Hematopoietic multipotent progenitor cell treated with erythropoietin and hydrocortisone succinate and interleukin-3 and kit ligand, for 15 days (in vitro differentiated cells): ENCODE measurements around the gene TSPAN18.
A peak's percentile ranks its signal among the peaks of the same experiment; 100 is the strongest.

Source experiments
- DNase-seq: peaks from one replicate; pipeline ENCODE4 v3.0.0-alpha.2; 2015; ENCODE audit warnings: low spot score

TSPAN18 gene

DNA sequence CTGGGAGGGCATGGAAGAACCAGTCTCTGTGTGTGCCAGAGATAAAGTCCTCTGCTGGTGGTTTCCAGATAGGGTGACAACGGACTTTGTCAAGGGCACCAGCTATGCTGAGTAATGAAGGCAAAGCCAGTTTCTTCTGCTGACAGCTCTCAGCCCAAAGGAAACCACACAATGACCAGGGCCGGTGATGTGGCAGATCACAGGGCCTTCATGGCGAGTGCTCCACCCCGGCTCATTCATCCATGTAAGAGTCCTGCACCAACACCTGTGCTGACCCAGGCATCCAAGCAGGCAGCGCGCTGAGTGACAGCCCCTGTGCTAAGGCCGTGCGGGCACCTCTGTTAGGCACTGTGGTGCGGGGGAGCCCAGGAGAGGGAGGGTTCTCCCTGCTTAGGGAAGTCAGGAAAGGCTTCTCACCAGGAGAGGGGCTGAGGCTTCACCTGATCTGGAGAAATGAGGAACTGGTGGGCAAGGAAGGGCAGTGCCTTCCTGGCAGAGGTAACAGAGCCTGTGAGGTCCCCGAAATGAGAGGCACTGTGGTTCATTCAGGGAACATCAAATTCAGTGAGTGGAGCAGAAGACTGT lies 190.1 kb downstream of the TSPAN18 start:
- DNase-seq = peak; percentile 87

DNA sequence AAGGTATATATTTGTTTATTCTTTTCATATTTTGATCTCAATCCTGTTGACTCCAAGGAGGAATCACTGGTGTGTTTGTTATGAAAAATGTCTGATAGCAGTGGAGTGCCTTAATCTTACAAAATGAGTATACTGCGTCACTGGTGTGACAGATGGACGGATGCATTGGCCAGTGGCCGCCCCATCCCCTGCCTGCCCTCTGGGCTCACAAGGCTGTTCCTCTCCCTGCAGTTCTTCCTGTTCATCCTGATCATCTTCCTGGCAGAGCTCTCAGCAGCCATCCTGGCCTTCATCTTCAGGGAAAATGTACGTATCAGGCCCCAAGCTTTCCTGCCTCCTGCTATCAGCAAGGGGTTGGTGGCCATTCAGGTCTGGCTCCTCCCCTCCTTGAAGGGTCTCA lies 191.0 kb downstream of the TSPAN18 start:
- DNase-seq = no peak

DNA sequence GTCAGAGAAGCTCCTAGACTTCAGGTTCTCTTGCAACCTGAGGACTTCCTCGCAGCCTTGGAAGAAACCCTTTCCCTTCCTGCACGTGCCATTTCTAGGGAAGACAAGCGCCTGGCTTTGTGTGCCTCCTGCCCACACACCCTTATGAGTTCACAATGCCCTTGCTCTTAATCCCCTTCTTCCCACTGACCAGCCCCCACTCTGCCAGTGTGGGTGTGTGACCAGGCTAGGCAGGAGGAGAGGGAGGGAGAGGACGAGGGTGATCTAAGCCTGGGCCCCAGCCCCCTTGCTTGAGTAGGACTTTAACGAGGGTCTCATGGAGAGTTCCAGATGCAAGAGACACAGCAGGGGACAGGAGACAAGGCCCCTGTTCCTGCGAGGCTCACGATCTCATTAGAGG lies 193.7 kb downstream of the TSPAN18 start:
- DNase-seq = no peak

DNA sequence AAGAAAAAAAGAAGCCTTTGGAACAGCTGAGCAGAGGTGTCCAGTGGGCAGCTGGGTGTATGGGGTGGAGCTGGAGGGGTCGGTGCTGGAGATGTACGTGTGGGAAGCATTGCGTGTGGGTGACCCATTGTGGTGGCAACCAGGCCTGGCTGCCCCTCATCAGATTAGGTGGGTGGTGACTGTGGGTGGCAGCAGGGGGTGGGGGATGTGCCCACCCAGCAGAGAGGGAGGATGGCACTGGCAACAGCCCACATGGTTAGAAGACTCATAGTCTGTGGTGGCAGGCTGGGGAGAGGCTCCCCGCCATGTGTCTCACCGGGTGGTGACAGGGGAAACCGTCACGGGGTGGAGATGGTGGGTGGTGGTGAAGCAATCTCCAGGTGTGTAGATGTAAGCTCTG lies 196.4 kb downstream of the TSPAN18 start:
- no peak for DNase-seq

DNA sequence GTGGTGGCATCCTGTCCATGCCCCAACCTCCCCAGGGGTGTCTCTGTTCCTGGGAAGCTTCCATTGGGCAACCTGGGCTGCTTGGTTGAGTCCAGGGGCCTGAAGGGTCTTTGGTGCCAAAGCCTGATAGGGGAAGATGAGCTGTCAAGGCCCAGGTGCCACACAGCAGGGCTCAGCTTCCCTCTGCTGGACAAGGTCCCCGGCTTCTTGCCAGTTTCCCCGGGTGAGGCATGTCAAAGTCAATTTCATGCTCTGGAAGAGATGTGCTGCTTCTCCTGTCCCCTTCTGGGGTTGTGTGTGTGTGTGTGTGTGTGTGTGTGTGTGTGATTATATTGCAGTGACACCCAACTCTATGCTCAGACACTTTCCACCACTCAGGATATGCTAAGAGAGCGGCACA lies 197.0 kb downstream of the TSPAN18 start:
- DNase-seq = no peak

DNA sequence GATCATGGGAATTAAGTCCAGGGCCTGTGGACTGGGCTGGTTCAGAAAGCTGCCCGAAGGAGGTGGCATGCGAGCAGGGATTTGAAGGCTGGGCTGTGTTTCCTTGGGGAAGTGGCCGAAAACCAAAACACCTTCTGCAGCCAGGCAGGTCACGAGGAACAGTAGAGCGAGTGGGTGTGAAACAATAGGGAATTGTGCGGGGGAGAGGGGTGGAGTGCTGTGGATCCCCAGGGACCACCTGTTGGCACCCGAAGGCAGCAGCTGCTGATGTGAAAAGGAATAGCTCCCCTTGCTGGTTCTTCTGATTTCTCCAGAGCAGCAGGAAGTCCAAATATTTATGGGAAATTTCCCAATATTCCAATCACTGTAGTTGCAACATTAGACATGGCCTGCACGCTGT lies 199.3 kb downstream of the TSPAN18 start:
- DNase-seq = no peak

DNA sequence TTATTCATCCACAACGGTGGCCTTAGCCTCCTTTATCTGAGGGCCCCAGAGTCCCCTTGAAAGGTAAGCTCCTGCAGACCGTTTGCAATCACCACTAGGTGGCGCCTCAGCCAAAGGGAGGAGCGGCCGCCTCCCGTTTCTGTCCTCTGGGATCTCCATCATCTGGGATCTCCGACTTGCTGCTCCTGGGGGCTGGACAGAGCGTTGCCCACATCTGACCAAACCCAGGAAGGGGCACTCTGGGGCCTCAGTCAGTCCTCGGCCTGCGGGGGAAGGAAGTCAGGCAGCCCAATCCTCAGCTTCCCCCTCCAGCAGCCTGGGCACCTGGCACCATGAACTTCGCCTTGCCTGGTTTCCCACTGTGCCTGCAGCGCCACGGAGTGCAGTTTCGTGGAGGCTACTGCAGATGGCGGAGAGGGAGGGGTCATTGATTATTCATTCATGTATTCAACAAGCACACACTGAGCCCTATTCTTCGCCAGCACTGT lies 200.5 kb downstream of the TSPAN18 start:
- peak; percentile 78 for DNase-seq

DNA sequence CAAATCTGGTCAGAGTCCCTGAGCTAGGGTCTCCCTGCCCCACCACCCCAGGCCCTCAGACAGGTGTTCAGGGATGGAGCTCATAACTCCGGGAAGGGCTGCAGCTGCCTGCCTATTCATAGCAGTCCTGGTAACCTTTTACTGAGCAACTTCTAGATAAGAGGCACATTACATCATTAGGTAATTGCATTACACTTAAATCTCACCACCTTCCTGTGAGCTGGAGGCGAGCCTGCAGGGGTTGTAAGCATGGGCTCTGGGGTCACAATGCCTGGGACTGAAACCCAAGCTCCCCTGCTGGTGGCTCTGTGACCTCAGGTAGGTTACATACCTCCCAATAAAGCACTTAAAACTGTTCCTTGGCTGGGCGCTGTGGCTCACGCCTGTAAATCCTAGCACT lies 201.4 kb downstream of the TSPAN18 start:
- no peak for DNase-seq

DNA sequence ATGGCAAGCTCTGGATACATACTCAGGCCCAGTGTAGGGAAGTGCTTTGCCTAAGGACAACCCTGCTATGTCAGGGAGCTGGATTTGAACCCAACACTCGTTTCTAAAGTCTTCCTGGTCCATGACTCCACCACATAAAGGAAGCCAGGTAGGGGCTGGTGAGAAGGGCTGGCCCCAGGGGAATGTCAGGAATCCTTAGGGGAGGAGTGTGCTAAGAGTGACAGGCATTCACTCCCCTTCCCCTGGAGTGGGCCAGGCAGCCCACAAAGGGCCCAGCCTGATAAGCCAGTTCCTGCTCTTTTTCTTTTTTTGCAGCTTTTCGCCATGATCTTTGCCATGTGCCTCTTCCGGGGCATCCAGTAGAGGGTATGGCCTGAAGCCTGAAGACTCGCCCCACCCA lies 202.1 kb downstream of the TSPAN18 start:
- DNase-seq = no peak

DNA sequence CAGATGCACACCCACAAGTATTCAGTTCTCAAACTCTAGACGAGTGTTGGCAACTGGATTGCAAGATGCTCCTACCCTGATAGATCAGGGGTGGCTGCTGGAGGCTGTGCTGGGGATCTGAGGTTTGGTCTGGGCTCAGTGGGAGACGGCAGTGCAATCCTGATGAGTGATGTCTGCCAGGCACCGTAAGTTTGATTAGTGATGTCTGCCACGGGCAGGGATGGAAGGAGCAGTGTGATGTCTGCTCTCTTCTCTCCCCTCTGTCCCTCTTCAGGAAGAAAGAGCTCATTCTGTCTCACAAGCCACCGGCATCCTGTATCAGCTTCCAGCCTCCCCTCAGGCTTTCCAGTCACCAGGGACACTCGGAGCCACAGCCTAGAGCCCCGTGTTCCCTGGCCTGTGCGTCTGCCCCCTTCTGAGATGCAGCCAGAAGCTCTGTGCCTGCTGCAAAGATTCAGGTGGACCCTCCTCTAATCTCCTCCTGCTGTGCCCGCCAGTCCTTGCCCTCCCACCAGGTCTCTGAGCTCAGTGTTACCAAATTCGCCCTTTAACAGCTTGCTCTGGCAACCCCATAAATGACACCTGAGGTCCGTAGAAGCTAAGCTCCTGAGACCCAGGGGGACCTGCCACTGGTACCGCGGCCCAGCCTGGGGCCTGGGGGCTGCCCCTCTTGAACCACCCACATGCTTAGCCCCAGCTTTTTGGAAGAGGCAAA lies 204.0 kb downstream of the TSPAN18 start:
- no peak for DNase-seq

DNA sequence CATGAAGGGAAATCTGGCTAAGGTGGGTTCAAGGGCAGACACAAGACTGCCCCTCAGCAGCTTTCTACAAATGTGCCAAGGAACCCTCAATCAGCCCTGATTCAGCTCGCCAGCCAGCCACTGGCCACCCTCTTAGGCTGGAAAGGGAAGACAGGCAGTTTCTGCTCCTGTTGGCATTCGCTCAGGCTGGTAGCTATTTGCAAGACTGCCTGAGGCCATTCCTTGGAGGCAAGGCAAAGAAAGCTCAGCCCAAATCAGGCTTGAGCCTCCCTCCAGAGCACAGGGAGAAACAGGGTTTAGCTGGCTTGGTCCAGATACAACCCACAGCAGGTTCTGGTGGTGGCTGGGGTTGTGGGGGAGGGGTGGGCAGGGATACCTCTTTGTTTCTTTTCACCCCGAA lies 204.7 kb downstream of the TSPAN18 start:
- DNase-seq = no peak

DNA sequence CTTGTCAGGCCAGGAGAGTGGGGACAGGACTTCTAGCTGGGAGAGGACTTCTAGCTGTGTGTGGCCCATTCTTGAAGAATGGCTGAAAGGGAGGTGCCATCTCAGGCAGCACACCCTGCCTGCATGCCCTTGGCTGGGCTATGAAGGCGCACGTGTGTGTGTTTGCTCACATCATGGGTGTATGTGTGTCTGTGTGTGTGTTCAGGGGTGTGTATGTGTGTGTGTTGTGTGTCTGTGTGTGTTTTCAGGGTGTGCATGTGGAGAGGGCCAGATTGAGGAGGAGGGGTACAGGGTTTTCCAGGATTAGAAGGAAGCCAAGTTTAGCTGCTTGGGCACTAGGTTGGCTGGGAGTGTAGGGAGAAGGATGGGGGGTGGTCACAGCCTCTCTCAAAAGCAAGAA lies 207.3 kb downstream of the TSPAN18 start:
- no peak for DNase-seq

DNA sequence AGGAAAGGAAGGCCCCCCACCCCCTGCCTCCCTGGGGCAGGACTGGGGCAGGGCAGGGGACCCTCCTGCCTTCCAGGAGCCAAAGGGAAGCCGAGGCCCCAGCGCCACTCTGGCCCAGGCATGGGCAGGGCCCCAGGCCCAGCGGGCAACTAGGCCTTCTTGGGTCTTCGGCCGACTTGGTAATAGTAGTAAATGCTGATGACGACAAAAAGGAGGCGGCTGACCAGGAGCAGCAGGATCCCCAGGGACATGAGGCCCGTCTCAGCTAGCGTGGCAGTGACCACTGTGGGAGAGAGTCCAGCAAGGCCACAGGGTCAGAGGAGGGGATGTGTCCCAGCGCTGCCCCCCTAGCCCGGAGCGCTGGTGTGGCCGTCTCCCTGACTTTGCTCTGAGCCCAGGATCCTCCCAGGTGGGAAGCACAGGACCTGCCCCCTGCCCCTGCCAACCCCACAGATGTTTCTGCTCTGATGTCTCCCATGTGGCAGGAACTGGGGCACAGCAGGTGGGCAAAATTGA lies 208.0 kb downstream of the TSPAN18 start:
- no peak for DNase-seq

DNA sequence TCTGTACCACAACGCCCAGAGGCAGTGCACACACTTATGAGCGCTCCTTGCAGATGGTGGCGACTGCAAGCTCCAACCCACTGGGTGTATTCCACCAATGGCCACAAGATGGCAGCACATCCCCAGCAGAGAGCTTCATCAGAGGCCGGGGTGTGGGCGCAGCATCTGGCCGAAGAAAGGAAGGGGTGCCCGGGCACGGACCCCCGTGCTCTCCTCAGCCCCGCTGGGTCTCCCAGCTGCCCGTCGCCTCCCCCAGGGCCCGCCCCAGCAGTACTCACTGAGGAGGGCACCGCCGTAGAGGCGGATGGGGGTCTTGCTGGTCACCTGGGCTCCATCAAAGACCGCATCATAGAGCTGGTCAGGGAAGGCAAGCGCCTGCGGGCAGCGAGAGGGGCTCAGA lies 209.8 kb downstream of the TSPAN18 start:
- peak; percentile 80 for DNase-seq

DNA sequence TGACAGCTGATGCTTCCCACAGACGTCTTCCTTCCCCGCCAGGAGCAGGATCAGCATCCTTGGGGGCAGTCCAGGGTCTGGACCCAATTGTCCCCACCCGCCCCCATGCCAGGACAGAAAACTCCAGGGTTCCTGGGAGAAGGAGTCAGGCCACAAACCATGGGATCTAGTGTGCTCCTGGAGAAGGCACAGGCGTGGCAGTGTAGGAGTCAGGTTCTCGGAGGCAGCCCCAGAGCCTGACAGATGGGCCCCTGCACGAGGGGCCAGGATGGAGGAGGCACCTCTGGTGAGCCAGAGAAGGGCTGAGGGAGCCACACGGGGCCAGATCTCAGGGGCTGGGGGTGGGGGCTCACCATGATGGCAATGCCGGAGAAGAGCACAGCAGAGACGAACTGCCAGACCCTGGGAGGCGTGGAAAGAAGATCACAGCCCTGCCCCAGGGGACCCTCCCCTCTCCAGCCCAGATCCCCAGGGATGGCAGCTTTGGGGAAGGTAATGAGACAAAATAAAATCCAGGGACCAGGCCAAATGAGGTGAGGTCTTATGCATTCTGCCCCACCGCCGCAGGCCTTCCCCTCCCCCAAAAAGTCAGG lies 210.3 kb downstream of the TSPAN18 start:
- no peak for DNase-seq

DNA sequence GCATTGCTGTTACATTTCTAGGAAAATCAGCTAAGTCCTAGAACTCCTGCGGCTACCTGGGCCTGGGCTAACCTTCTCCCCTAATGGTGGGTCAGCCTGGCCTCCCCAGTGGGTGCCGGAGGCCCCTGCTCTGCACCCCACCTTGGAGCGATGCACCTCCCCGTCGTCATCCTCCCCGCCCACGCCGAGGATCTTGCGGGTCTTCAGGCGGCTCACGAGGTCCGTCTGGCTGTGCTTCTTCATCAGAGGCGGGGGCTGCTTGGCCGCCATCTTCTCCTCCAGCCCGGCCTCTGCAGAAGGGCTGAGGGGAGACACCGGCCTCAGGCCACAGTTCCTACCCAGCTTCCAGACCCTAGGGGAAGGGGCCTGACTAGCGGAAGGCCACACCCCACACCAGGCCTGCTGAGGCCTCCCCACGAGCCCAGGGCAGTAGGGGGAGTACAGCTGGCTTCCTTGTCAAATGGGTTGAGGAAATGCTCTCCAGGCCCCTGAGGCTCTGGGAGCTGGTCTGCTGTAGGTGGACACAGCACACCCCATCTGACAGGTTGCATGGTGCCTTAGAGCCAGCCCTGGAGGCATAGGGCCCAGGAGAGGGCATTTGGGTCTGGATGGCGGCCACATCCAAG lies 211.4 kb downstream of the TSPAN18 start:
- DNase-seq = no peak

DNA sequence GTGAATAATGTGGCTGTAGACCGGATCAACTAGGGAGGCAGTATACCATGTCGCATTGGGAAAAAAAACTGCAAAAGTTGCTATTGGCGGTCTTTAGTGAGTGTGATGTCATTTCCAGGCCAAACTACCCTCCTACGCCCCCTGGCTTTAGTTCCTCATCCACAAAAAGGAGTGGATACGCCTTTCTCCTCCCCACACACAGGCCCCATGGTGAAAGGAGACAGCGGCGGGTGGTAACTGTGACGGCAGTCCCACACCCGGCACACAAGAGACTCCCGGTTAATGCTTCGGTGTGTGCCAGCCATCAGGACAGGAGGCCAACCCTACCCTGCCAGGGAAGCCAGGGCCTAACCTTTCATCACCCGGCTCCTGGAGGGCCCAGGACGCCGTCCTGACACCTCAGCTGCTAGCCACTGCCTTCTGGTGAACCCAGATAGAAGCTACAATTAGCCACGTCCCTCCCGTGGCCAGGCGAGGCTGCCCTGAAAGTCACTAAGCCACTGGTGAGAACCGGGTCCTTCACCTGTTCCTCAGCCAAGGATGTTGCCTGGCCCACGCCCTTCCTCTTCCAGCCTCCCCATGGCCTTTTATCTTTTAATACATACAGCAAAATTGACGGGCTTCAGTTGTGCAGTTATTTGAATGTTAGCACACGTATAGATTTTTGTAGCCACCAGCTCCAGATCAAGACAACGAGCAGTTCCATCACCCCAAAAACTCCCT lies 213.1 kb downstream of the TSPAN18 start:
- DNase-seq = no peak

DNA sequence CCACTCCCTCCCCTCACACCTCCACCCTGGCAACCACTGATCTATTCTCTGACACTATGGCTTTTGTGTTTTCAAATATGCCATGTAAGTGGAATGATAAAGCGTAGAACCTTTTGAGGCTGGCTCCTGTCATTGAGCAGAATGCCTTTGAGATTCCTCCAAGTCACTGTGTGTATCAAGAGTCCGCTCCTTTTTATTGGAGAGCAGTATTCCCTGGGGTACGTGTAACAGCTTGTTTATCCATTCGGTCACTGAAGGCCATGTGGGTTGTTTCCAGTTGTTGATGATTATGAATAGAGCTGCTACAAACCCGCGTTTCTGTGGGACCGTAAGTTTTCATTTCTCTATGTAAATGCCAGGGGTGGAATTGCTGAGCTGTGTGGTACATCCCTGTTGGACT lies 213.6 kb downstream of the TSPAN18 start:
- DNase-seq = no peak

DNA sequence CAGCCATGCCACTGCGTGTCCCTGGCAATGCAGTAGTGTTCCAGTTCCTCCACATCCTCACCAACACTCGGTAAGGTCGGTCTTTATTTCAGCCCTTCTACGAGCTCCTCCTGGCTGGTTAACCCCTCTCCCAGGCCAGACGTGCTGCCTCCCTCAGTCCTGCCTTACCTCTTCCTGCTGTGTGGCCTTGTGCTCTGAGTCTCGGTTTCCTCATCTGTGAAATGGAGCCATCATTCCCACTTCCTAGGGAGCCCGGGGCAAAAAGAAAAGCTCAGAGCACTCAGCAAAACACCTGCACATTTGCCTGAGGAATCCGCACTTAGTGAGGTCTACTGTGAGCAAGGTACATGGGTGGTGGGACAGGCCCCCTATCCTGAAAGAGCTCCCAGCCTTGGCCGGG lies 214.1 kb downstream of the TSPAN18 start:
- DNase-seq = no peak

DNA sequence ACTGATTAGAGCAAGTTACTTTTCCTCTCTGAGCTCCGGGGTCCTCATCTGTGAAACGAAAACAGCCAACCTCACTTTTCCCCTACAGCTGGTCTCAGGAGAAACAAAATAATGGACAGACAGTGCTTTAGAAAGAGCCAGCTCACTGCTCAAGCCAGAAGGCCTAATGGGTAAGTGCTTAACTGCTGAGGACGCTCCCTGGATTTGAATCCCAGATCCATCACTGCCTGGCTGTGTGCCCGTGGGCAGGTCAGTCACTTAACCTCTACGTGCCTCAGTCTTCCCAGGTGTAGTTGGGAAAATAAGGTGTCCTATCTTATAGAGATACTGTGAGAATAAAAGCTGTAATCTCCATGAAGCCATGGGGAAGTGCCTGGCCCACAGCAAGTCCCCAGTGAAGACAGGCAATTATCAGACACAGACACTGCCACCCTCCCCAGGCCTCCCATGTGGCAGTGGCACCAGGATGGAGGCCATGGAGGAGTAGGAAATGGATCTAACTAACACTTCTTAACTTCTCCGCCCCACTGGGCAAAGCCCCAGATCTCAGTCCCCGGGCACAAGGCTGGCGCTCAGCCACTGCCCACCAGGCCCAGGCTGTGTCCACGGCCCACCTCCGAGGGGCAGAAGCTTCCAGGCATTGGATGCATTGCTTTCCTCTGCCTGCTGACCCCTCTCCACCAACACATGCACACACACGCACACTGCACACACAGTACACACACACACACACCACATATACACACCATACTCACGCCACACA lies 214.7 kb downstream of the TSPAN18 start:
- DNase-seq = no peak
